Tibial artery (tissue), 4 donors: ENCODE measurements around the gene ANKRD13C.

Source experiments
- DNase-seq, 2 donors: peaks; one replicate each; pipeline ENCODE4 v3.0.0-alpha.2; 2019
- H3K27ac ChIP-seq, 2 donors: fragments of 200-600 bp; sonication (generic) in 1 of 2; 1 replicate in 1 of 2; 2 replicates in 1 of 2; pipeline ENCODE4 v1.5.1; 2018 to 2019; ENCODE audit warnings: mild to moderate bottlenecking in 1 of 2
- H3K27me3 ChIP-seq, 2 donors: fragments of 200-600 bp; sonication (generic) in 1 of 2; one replicate each; pipeline versions ENCODE4 v1.5.1 to v1.6.0; 2016 to 2019
- H3K36me3 ChIP-seq, 3 donors: fragments of 200-600 bp; sonication (generic) in 2 of 3; one replicate each; pipeline ENCODE4 v1.5.1; 2016 to 2019; ENCODE audit warnings: mild to moderate bottlenecking in 2 of 3
- H3K4me1 ChIP-seq, 4 donors: fragments of 200-600 bp; sonication (generic) in 2 of 4; 1 replicate in 3 of 4; 2 replicates in 1 of 4; pipeline ENCODE4 v1.5.1; 2016 to 2019
- H3K4me3 ChIP-seq, 2 donors: fragments of 200-600 bp; sonication (generic) in 1 of 2; 1 replicate in 1 of 2; 2 replicates in 1 of 2; pipeline ENCODE4 v1.5.1; 2018 to 2019; ENCODE audit warnings: mild to moderate bottlenecking in 2 of 2
- H3K9me3 ChIP-seq, 3 donors: fragments of 200-600 bp; sonication (generic) in 1 of 3; one replicate each; pipeline ENCODE4 v1.5.1; 2016 to 2019
- CTCF ChIP-seq, 2 experiments: fragments of 200-600 bp in 1 of 2; fragments of 450-650 bp in 1 of 2; IDR thresholded peaks; one replicate each; pipeline ENCODE4 v1.5.1; 2017 to 2019; ENCODE audit warnings: antibody characterized with exemption in 2 of 2, mild to moderate bottlenecking in 1 of 2, moderate library complexity in 1 of 2
- intact Hi-C: fragments of 100-400 bp; cut with DNase I; formaldehyde crosslinking; loops from one replicate; pipeline ENCODE4 v1.15.0; 2023; ENCODE audit warnings: low total_unique reads

The ANKRD13C gene

GRCh38 chr1:70396607-70397006, 42.1 kb upstream of the ANKRD13C start:
- H3K4me3 ChIP-seq = no peak overlapping the region
- TF ChIP-seq CTCF (IDR thresholded peaks at IDR 0.05) = no peak
- intact Hi-C loops = no loop called here
- no peak overlapping the region for H3K27ac ChIP-seq
- H3K36me3 ChIP-seq = no peaks in the 10 kb centered on the region
- H3K27me3 ChIP-seq = no peaks in the 10 kb centered on the region
- no peaks in the 10 kb centered on the region for H3K4me1 ChIP-seq
- no peak for DNase-seq
- no peaks in the 10 kb centered on the region for H3K9me3 ChIP-seq

GRCh38 chr1:70392626-70393025, 38.1 kb upstream of the ANKRD13C start:
- Histone ChIP-seq H3K4me1 (no peaks in the 10 kb centered on the region), H3K27ac (no peak overlapping the region), H3K27me3 (no peaks in the 10 kb centered on the region), H3K9me3 (no peaks in the 10 kb centered on the region), H3K36me3 (no peaks in the 10 kb centered on the region), H3K4me3 (no peak overlapping the region)
- no peak for DNase-seq
- intact Hi-C loops = no loop called here
- no peak for TF ChIP-seq CTCF (IDR thresholded peaks at IDR 0.05)

GRCh38 chr1:70387507-70387906, 33.0 kb upstream of the ANKRD13C start:
- no peak for TF ChIP-seq CTCF (IDR thresholded peaks at IDR 0.05)
- H3K36me3 ChIP-seq = no peaks in the 10 kb centered on the region
- no peak overlapping the region for H3K27ac ChIP-seq
- H3K9me3 ChIP-seq = no peaks in the 10 kb centered on the region
- no peaks in the 10 kb centered on the region for H3K27me3 ChIP-seq
- DNase-seq = no peak
- H3K4me3 ChIP-seq = no peak overlapping the region
- no peaks in the 10 kb centered on the region for H3K4me1 ChIP-seq
- intact Hi-C loops = no loop called here

GRCh38 chr1:70386121-70386520, 31.6 kb upstream of the ANKRD13C start:
- TF ChIP-seq CTCF (IDR thresholded peaks at IDR 0.05) = no peak
- intact Hi-C loops = no loop called here
- Histone ChIP-seq H3K27ac (no peak overlapping the region), H3K4me1 (no peaks in the 10 kb centered on the region), H3K36me3 (no peaks in the 10 kb centered on the region), H3K27me3 (no peaks in the 10 kb centered on the region), H3K9me3 (no peaks in the 10 kb centered on the region), H3K4me3 (no peak overlapping the region)
- DNase-seq = no peak

- intact Hi-C loops = no loop called here
- H3K4me3 ChIP-seq = no peak overlapping the region
- no peak overlapping the region for H3K27ac ChIP-seq
- no peaks in the 10 kb centered on the region for H3K9me3 ChIP-seq
- no peak for DNase-seq
- TF ChIP-seq CTCF (IDR thresholded peaks at IDR 0.05) = no peak
- no peaks in the 10 kb centered on the region for H3K27me3 ChIP-seq
- no peaks in the 10 kb centered on the region for H3K36me3 ChIP-seq
- no peaks in the 10 kb centered on the region for H3K4me1 ChIP-seq
These were observed 31.0 kb upstream of the ANKRD13C start for GRCh38 chr1:70385477-70385876.

- Histone ChIP-seq H3K27me3 (no peaks in the 10 kb centered on the region), H3K4me1 (no peaks in the 10 kb centered on the region), H3K27ac (no peak overlapping the region), H3K36me3 (no peaks in the 10 kb centered on the region), H3K9me3 (no peaks in the 10 kb centered on the region), H3K4me3 (no peak overlapping the region)
- no peak for DNase-seq
- TF ChIP-seq CTCF (IDR thresholded peaks at IDR 0.05) = no peak
- intact Hi-C loops = no loop called here
These were observed 30.0 kb upstream of the ANKRD13C start for GRCh38 chr1:70384542-70384941.
